ENCODE results near the gene APBB2.

DNA sequence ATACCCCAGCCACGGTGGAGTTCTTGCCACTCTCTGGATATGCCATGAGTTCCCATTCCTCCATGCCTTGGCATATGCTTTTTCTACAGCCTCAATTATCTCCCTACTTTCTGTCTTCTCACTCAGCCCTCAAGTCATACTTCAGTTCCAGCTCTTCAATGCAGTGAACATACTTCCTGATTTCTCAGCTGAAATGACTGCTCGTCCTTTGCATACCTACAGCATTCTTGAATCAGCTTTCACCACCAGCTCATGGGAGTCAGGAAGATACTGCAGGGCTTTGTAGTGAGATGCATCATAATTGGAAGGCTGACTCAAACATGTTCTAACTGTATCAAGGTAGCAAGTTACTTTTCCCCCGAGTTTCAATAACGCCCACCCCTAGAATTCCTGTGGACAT lies 118.4 kb downstream of the APBB2 start:
- TF ChIP-seq CTCF (IDR thresholded peaks at IDR 0.05), result no peak
- no peak for TF ChIP-seq POLR2A (IDR thresholded peaks at IDR 0.05)
